ENCODE data around the gene MCCD1. TPM values are rescaled to one million over a fixed set of nuclear protein-coding genes. Genes with fewer than 3 reads are reported as not detected.
A peak's percentile ranks its signal among the peaks of the same experiment; 100 is the strongest.

Gene MCCD1
- total and polyA plus RNA-seq, 4 donors = not detected

DNA sequence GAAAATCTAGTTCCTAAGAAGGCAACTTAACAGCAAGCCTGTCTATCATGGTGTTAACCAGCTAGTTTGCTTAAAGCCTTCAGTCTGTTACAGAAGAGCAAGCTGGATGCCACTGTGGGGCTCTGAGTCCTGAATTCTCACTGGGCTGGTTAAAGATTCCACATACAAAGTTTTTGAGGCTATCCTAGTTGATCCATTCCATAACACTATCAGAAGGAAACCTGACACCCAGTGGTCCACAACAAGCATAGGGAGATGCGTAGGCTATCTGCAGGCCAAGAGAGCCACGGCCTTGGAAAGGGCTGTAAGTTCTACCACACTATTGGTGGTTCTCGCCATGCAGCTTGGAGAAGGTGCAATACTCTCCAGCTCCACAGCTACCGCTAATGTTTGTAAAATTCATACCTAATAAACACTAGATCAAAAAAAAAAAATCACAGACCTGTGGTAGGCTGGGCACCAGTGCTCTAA, 420 bp upstream of the MCCD1 start:
- whole genome bisulfite sequencing, 2 donors = 91 to 93% methylated on average over 4 of the region's 4 CpGs
- Histone ChIP-seq H3K27me3 (ENCODE audit: control insufficient read depth in 3 of 3, insufficient read depth in 3 of 3, low read length in 2 of 3) (no peaks in the 10 kb centered on the region), H3K9ac (ENCODE audit: insufficient read depth in 1 of 2, low read length in 2 of 2) (no peak overlapping the region), H3K4me3 (no peak overlapping the region), H3K9me3 (ENCODE audit: control insufficient read depth in 4 of 4, insufficient read depth in 3 of 4, low read length in 3 of 4) (peaks cover 0 to 1% (median 0%) of the 10 kb centered on the region in 4 donors), H3K36me3 (ENCODE audit: control insufficient read depth in 4 of 4, insufficient read depth in 4 of 4, low read length in 4 of 4) (peaks cover 5 to 33% (median 26%) of the 10 kb centered on the region in 4 donors), H3K4me1 (ENCODE audit: control insufficient read depth in 5 of 5, insufficient read depth in 5 of 5, low read length in 5 of 5) (peaks cover 0 to 6% (median 3%) of the 10 kb centered on the region in 5 donors), H3K27ac (ENCODE audit: low read depth in 1 of 2, low read length in 1 of 2) (no peak overlapping the region)
- ATAC-seq (ENCODE audit: insufficient read depth, low FRiP score) = no peak
- TF ChIP-seq, protein P1, sequence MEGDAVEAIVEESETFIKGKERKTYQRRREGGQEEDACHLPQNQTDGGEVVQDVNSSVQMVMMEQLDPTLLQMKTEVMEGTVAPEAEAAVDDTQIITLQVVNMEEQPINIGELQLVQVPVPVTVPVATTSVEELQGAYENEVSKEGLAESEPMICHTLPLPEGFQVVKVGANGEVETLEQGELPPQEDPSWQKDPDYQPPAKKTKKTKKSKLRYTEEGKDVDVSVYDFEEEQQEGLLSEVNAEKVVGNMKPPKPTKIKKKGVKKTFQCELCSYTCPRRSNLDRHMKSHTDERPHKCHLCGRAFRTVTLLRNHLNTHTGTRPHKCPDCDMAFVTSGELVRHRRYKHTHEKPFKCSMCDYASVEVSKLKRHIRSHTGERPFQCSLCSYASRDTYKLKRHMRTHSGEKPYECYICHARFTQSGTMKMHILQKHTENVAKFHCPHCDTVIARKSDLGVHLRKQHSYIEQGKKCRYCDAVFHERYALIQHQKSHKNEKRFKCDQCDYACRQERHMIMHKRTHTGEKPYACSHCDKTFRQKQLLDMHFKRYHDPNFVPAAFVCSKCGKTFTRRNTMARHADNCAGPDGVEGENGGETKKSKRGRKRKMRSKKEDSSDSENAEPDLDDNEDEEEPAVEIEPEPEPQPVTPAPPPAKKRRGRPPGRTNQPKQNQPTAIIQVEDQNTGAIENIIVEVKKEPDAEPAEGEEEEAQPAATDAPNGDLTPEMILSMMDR (IDR thresholded peaks at IDR 0.05; ENCODE audit: control extremely low read depth, extremely low read depth) = no peak
- DNase-seq = no peak

DNA sequence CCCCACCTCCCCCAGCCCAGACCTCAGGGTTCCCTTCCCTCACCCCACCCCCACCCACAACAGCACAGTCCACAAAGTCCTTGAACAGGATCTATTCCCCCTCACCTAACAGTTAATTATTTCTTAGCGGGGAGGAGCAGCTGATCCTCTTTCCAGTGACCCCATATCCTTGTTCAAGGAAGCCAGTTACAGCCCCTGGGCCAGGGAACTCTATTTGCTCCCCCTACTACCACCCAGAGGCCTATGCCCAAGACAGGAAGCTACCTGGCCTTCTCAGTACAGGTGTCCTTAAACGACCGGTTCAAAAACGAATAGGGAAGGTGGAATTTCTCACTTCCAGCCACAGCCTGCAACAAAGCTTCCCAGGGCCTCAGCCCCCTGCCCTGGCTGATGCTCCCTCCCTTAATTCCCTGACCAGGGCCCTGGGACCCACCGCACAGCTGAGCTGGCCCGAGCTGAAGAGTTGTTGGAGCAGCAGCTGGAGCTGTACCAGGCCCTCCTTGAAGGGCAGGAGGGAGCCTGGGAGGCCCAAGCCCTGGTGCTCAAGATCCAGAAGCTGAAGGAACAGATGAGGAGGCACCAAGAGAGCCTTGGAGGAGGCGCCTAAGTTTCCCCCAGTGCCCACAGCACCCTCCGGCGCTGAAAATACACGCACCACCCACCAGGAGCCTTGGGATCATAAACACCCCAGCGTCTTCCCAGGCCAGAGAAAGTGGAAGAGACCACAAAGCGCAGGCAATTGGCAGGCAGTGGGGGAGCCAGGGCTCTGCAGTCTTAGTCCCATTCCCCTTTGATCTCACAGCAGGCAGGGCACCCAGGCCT, 778 bp downstream of the MCCD1 start:
- TF ChIP-seq, protein P1 (IDR thresholded peaks at IDR 0.05; ENCODE audit: control extremely low read depth, extremely low read depth) = no peak
- Histone ChIP-seq H3K9ac (ENCODE audit: insufficient read depth in 1 of 2, low read length in 2 of 2) (no peak overlapping the region), H3K4me3 (no peak overlapping the region), H3K27ac (ENCODE audit: low read depth in 1 of 2, low read length in 1 of 2) (no peak overlapping the region), H3K9me3 (ENCODE audit: control insufficient read depth in 4 of 4, insufficient read depth in 3 of 4, low read length in 3 of 4) (peaks cover 0 to 1% (median 0%) of the 10 kb centered on the region in 4 donors), H3K27me3 (ENCODE audit: control insufficient read depth in 3 of 3, insufficient read depth in 3 of 3, low read length in 2 of 3) (no peaks in the 10 kb centered on the region), H3K36me3 (ENCODE audit: control insufficient read depth in 4 of 4, insufficient read depth in 4 of 4, low read length in 4 of 4) (peaks cover 15 to 43% (median 34%) of the 10 kb centered on the region in 4 donors), H3K4me1 (ENCODE audit: control insufficient read depth in 5 of 5, insufficient read depth in 5 of 5, low read length in 5 of 5) (peaks cover 0 to 6% (median 3%) of the 10 kb centered on the region in 5 donors)
- ATAC-seq (ENCODE audit: insufficient read depth, low FRiP score) = no peak
- DNase-seq = peak in 1 of 3 donors; percentile 8
- WGBS, 2 donors = 54 to 57% methylated on average over 12 of the region's 12 CpGs

DNA sequence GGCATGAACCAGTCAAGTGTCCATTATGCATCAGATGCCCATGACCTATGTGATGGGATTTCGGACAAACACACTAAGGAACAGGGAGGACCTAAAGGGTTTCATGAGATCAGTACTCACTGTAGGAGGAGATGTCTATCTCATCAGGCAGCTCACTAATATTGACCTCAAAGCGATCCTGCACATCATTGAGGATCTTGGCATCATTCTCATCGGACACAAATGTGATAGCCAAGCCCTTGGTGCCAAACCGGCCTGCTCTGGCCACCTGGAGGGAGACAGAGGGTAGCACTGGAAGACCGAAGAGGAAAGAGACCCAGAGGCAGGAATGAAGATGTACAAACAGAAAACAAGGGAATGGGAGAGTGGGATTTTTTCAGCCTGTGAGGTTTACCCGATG, 1.9 kb downstream of the MCCD1 start:
- no peak overlapping the region for H3K9ac ChIP-seq (ENCODE audit: insufficient read depth in 1 of 2, low read length in 2 of 2)
- no peak overlapping the region for H3K4me3 ChIP-seq
- TF ChIP-seq, protein P1 (IDR thresholded peaks at IDR 0.05; ENCODE audit: control extremely low read depth, extremely low read depth) = no peak
- peaks cover 26 to 53% (median 42%) of the 10 kb centered on the region in 4 donors for H3K36me3 ChIP-seq (ENCODE audit: control insufficient read depth in 4 of 4, insufficient read depth in 4 of 4, low read length in 4 of 4)
- H3K9me3 ChIP-seq (ENCODE audit: control insufficient read depth in 4 of 4, insufficient read depth in 3 of 4, low read length in 3 of 4) = peaks cover 0 to 1% (median 0%) of the 10 kb centered on the region in 4 donors
- ATAC-seq (ENCODE audit: insufficient read depth, low FRiP score) (no peak), DNase-seq (no peak)
- 72 to 81% methylated on average over 5 to 6 of the region's 6 CpGs for WGBS, 2 donors
- peaks cover 0 to 6% (median 3%) of the 10 kb centered on the region in 5 donors for H3K4me1 ChIP-seq (ENCODE audit: control insufficient read depth in 5 of 5, insufficient read depth in 5 of 5, low read length in 5 of 5)
- no peaks in the 10 kb centered on the region for H3K27me3 ChIP-seq (ENCODE audit: control insufficient read depth in 3 of 3, insufficient read depth in 3 of 3, low read length in 2 of 3)
- no peak overlapping the region for H3K27ac ChIP-seq (ENCODE audit: low read depth in 1 of 2, low read length in 1 of 2)

Data from lung (tissue), 12 donors.